HG03439 (cell line): Measurements from ENCODE around the gene SMYD1.

ENCODE experiments used
- ATAC-seq: cut with Tn5 transposase; IDR thresholded peaks from one replicate; pipeline ENCODE4 v1.9.1; 2021; ENCODE audit warnings: mild to moderate bottlenecking, moderate library complexity; ENCODE audit not compliant: unreplicated experiment

Gene SMYD1

GRCh38 chr2:88121678-88122077 is 54.1 kb downstream of the SMYD1 start:
- ATAC-seq, result no peak

- ATAC-seq, result no peak
Observed at GRCh38 chr2:88122141-88122884, 54.7 kb downstream of the SMYD1 start.

GRCh38 chr2:88123164-88123974 is 55.7 kb downstream of the SMYD1 start:
- no peak for ATAC-seq

GRCh38 chr2:88123975-88124917 is 56.6 kb downstream of the SMYD1 start:
- ATAC-seq, result no peak

- ATAC-seq, result no peak
Observed at GRCh38 chr2:88125344-88125923, 57.8 kb downstream of the SMYD1 start.

- ATAC-seq, result no peak
Observed at GRCh38 chr2:88125924-88126771, 58.5 kb downstream of the SMYD1 start.

GRCh38 chr2:88126772-88127637 is 59.4 kb downstream of the SMYD1 start:
- no peak for ATAC-seq

GRCh38 chr2:88127638-88127887 is 59.9 kb downstream of the SMYD1 start:
- ATAC-seq, result no peak

- no peak for ATAC-seq
Observed at GRCh38 chr2:88127888-88128653, 60.4 kb downstream of the SMYD1 start, which contains the start of gene FABP1. Gene FABP1 (minus strand): TSS chr2:88128062. CDS start chr2:88128017, 45 bp downstream.

GRCh38 chr2:88128654-88129312 is 61.2 kb downstream of the SMYD1 start:
- ATAC-seq, result no peak

GRCh38 chr2:88129313-88129959 is 61.8 kb downstream of the SMYD1 start:
- ATAC-seq, result no peak

GRCh38 chr2:88131201-88131998 is 63.8 kb downstream of the SMYD1 start:
- no peak for ATAC-seq

- no peak for ATAC-seq
Observed at GRCh38 chr2:88131999-88132368, 64.4 kb downstream of the SMYD1 start.

- ATAC-seq, result no peak
Observed at GRCh38 chr2:88133875-88134274, 66.2 kb downstream of the SMYD1 start.

- no peak for ATAC-seq
Observed at GRCh38 chr2:88136817-88137216, 69.2 kb downstream of the SMYD1 start.

- no peak for ATAC-seq
Observed at GRCh38 chr2:88137833-88138232, 70.2 kb downstream of the SMYD1 start.
